ENCODE measurements around the gene CELSR3.

Gene CELSR3

DNA sequence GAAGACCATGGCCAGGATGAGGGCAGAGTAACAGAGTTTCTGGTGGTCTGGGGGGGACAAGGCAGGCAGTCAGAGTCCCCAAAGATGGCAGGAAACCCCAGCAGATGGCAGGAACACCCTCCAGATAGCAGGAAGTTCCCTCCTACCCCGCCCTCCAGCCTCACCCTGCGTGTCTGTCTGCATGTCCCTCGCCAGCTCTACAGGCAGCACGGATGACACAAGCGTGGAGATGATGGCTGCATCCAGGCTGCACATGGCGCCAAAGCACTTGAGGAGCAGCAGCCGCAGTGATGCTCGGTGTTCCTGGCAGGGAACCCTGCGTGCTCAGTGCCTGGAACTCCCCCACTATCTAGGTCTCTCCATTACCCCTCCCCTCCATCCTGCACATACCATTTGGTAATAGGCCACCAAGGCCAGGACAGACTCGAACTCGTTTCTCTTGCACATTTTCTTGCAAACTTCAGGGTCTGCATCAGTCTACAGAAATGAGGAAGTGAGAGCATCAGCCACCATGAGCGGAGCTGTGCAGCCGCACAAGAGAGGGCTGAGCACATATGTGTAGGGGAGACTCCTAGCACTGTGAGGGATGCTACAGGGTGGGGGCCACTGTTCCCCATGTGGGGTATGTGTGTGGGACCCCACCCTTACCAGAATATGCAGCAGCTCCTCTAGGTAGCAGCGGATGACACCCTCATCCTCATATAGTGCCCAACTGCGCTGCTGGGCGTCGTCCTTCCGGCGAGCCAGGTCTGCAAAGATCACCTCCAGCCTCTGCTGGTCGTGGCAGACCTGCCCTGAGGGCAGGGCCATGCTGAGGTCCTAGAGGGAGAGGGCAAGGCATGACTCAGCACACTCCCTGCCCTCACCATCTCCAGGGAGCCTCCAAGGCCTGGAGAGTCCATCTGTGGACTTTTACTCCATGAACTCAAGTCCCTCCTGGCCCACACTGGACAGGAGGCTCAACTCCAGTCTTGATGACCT lies 17.0 kb upstream of the CELSR3 start:
- H3K36me3 ChIP-seq (ENCODE audit: control insufficient read depth, insufficient read depth, low read length): peaks cover 29% of the 10 kb centered on the region
- H3K9me3 ChIP-seq (ENCODE audit: control insufficient read depth, low read length): no peaks in the 10 kb centered on the region
- no peak overlapping the region for H3K4me3 ChIP-seq (ENCODE audit: insufficient read depth, low read depth, low read length, poor library complexity, severe bottlenecking)
- H3K27me3 ChIP-seq (replicated peaks; ENCODE audit: control insufficient read depth, insufficient read depth, low read length, poor library complexity, severe bottlenecking): no peaks in the 10 kb centered on the region
- no peak for DNase-seq
- peaks cover 9% of the 10 kb centered on the region for H3K4me1 ChIP-seq (ENCODE audit: control insufficient read depth, insufficient read depth, low read length, poor library complexity, severe bottlenecking)
- H3K27ac ChIP-seq (ENCODE audit: insufficient read depth, low read length, poor library complexity, severe bottlenecking): no peak overlapping the region

- Histone ChIP-seq H3K27ac (ENCODE audit: insufficient read depth, low read length, poor library complexity, severe bottlenecking) (no peak overlapping the region), H3K4me3 (ENCODE audit: insufficient read depth, low read depth, low read length, poor library complexity, severe bottlenecking) (no peak overlapping the region), H3K36me3 (ENCODE audit: control insufficient read depth, insufficient read depth, low read length) (peaks cover 29% of the 10 kb centered on the region), H3K27me3 (replicated peaks; ENCODE audit: control insufficient read depth, insufficient read depth, low read length, poor library complexity, severe bottlenecking) (no peaks in the 10 kb centered on the region), H3K4me1 (ENCODE audit: control insufficient read depth, insufficient read depth, low read length, poor library complexity, severe bottlenecking) (peaks cover 5% of the 10 kb centered on the region), H3K9me3 (ENCODE audit: control insufficient read depth, low read length) (no peaks in the 10 kb centered on the region)
- DNase-seq: no peak
Measured at GRCh38 chr3:48678566-48679380, 16.1 kb upstream of the CELSR3 start.

GRCh38 chr3:48678056-48678455 lies 15.4 kb upstream of the CELSR3 start:
- Histone ChIP-seq H3K27me3 (replicated peaks; ENCODE audit: control insufficient read depth, insufficient read depth, low read length, poor library complexity, severe bottlenecking) (no peaks in the 10 kb centered on the region), H3K36me3 (ENCODE audit: control insufficient read depth, insufficient read depth, low read length) (peaks cover 29% of the 10 kb centered on the region), H3K27ac (ENCODE audit: insufficient read depth, low read length, poor library complexity, severe bottlenecking) (no peak overlapping the region), H3K9me3 (ENCODE audit: control insufficient read depth, low read length) (no peaks in the 10 kb centered on the region), H3K4me1 (ENCODE audit: control insufficient read depth, insufficient read depth, low read length, poor library complexity, severe bottlenecking) (peaks cover 5% of the 10 kb centered on the region), H3K4me3 (ENCODE audit: insufficient read depth, low read depth, low read length, poor library complexity, severe bottlenecking) (no peak overlapping the region)
- no peak for DNase-seq

DNA sequence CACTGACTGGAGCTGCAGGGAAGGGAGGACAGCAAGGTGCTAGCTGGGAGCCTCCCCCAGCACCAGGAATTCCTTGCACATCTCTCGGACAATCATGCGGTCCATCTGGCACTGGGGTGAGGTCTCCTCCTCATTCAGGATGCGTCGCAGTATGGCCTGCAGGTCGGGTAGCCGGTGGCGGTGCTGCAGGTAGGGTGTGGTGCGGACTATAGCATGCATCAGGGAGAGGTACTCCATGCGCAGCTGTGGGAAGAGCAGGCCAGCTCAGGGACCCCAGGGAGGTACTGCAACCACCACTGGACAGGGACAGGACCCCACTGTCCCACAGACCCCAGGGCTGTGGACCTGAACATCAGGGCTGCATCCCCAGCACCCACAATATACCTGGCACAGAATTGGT lies 11.8 kb upstream of the CELSR3 start:
- DNase-seq: no peak
- H3K36me3 ChIP-seq (ENCODE audit: control insufficient read depth, insufficient read depth, low read length): peaks cover 5% of the 10 kb centered on the region

DNA sequence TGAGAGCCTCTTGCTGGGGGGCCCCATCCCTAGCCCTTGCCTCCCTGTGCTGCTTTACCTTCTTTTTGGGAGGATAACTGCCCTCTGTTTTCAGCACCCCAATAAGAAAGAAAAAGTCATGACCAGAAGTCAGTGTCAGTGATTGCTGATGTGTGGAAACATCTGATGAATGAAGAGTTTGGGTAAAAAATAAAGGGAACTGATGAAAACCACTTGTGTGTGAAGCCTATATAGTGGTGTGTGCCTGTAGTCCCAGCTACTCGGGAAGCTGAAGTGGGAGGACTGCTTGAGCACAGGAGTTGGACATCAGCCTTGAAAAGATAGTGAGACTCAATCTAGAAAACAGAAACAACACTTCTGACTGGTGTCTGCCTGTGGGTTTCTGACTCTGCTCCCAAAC lies 9.8 kb upstream of the CELSR3 start:
- Histone ChIP-seq H3K27me3 (replicated peaks; ENCODE audit: control insufficient read depth, insufficient read depth, low read length, poor library complexity, severe bottlenecking) (no peaks in the 10 kb centered on the region), H3K9me3 (ENCODE audit: control insufficient read depth, low read length) (no peaks in the 10 kb centered on the region), H3K4me3 (ENCODE audit: insufficient read depth, low read depth, low read length, poor library complexity, severe bottlenecking) (no peak overlapping the region), H3K27ac (ENCODE audit: insufficient read depth, low read length, poor library complexity, severe bottlenecking) (no peak overlapping the region), H3K4me1 (ENCODE audit: control insufficient read depth, insufficient read depth, low read length, poor library complexity, severe bottlenecking) (no peaks in the 10 kb centered on the region), H3K36me3 (ENCODE audit: control insufficient read depth, insufficient read depth, low read length) (no peaks in the 10 kb centered on the region)
- no peak for DNase-seq

More for the DNA sequence above, 11.8 kb upstream of the CELSR3 start:
- Histone ChIP-seq H3K4me3 (ENCODE audit: insufficient read depth, low read depth, low read length, poor library complexity, severe bottlenecking) (no peak overlapping the region), H3K4me1 (ENCODE audit: control insufficient read depth, insufficient read depth, low read length, poor library complexity, severe bottlenecking) (peaks cover 3% of the 10 kb centered on the region), H3K27me3 (replicated peaks; ENCODE audit: control insufficient read depth, insufficient read depth, low read length, poor library complexity, severe bottlenecking) (no peaks in the 10 kb centered on the region), H3K27ac (ENCODE audit: insufficient read depth, low read length, poor library complexity, severe bottlenecking) (no peak overlapping the region), H3K9me3 (ENCODE audit: control insufficient read depth, low read length) (no peaks in the 10 kb centered on the region)

DNA sequence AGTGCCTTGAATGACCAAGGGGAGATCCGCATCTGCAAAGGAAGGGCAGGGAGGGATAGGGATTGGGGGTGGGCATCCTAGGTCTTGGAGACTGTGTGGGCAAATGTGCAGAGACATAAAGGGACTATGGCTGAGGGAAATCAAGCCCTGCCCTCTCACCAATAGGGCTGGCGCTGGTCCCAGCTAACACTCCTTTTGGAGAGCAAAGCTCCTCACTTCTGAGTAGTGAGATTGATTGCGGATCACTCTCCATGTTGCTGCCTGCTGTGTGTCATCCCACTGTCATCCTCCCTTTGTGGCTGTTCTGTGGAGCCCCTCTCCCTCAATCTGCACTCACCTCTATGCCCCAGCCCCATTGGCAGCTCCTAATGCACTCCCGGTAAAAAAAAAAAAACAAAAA lies 2.2 kb upstream of the CELSR3 start:
- Histone ChIP-seq H3K4me1 (ENCODE audit: control insufficient read depth, insufficient read depth, low read length, poor library complexity, severe bottlenecking) (peaks cover 25% of the 10 kb centered on the region), H3K27ac (ENCODE audit: insufficient read depth, low read length, poor library complexity, severe bottlenecking) (no peak overlapping the region), H3K9me3 (ENCODE audit: control insufficient read depth, low read length) (no peaks in the 10 kb centered on the region), H3K4me3 (ENCODE audit: insufficient read depth, low read depth, low read length, poor library complexity, severe bottlenecking) (no peak overlapping the region), H3K36me3 (ENCODE audit: control insufficient read depth, insufficient read depth, low read length) (no peaks in the 10 kb centered on the region), H3K27me3 (replicated peaks; ENCODE audit: control insufficient read depth, insufficient read depth, low read length, poor library complexity, severe bottlenecking) (peaks cover 15% of the 10 kb centered on the region)
- DNase-seq: no peak

DNA sequence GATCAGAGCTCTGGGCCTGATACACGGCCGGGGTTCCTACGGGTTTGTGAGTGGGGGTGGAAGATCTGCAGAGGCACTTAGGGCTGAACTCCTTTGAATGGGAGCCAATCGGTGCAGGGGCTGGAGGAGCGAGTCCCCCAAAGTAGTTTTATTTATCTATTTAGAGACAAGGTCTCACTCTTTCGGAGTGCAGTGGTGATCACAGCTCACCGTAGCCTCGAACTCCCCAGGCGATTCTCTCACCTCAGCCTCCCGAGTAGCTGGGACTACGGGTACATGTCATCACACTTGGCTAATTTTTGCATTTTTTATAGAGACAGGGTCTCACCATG lies 1.6 kb upstream of the CELSR3 start:
- H3K36me3 ChIP-seq (ENCODE audit: control insufficient read depth, insufficient read depth, low read length): no peaks in the 10 kb centered on the region
- H3K4me3 ChIP-seq (ENCODE audit: insufficient read depth, low read depth, low read length, poor library complexity, severe bottlenecking): no peak overlapping the region
- peaks cover 15% of the 10 kb centered on the region for H3K27me3 ChIP-seq (replicated peaks; ENCODE audit: control insufficient read depth, insufficient read depth, low read length, poor library complexity, severe bottlenecking)
- no peak for DNase-seq
- H3K9me3 ChIP-seq (ENCODE audit: control insufficient read depth, low read length): no peaks in the 10 kb centered on the region
- H3K27ac ChIP-seq (ENCODE audit: insufficient read depth, low read length, poor library complexity, severe bottlenecking): no peak overlapping the region
- peaks cover 25% of the 10 kb centered on the region for H3K4me1 ChIP-seq (ENCODE audit: control insufficient read depth, insufficient read depth, low read length, poor library complexity, severe bottlenecking)

- Histone ChIP-seq H3K9me3 (ENCODE audit: control insufficient read depth, low read length) (no peaks in the 10 kb centered on the region), H3K27me3 (replicated peaks; ENCODE audit: control insufficient read depth, insufficient read depth, low read length, poor library complexity, severe bottlenecking) (peaks cover 15% of the 10 kb centered on the region), H3K4me3 (ENCODE audit: insufficient read depth, low read depth, low read length, poor library complexity, severe bottlenecking) (peak overlapping the region; percentile 58), H3K36me3 (ENCODE audit: control insufficient read depth, insufficient read depth, low read length) (no peaks in the 10 kb centered on the region), H3K4me1 (ENCODE audit: control insufficient read depth, insufficient read depth, low read length, poor library complexity, severe bottlenecking) (peaks cover 25% of the 10 kb centered on the region), H3K27ac (ENCODE audit: insufficient read depth, low read length, poor library complexity, severe bottlenecking) (peak overlapping the region; percentile 62)
- peak; percentile 75 to 85 (median 78) for DNase-seq
Measured at GRCh38 chr3:48663489-48664312, 1.0 kb upstream of the CELSR3 start.

GRCh38 chr3:48662145-48662752 lies 437 bp downstream of the CELSR3 start:
- Histone ChIP-seq H3K27me3 (replicated peaks; ENCODE audit: control insufficient read depth, insufficient read depth, low read length, poor library complexity, severe bottlenecking) (peaks cover 15% of the 10 kb centered on the region), H3K4me3 (ENCODE audit: insufficient read depth, low read depth, low read length, poor library complexity, severe bottlenecking) (no peak overlapping the region), H3K4me1 (ENCODE audit: control insufficient read depth, insufficient read depth, low read length, poor library complexity, severe bottlenecking) (peaks cover 25% of the 10 kb centered on the region)

More at GRCh38 chr3:48662145-48662752, 437 bp downstream of the CELSR3 start:
- Histone ChIP-seq H3K36me3 (ENCODE audit: control insufficient read depth, insufficient read depth, low read length) (no peaks in the 10 kb centered on the region), H3K9me3 (ENCODE audit: control insufficient read depth, low read length) (no peaks in the 10 kb centered on the region), H3K27ac (ENCODE audit: insufficient read depth, low read length, poor library complexity, severe bottlenecking) (no peak overlapping the region)
- no peak for DNase-seq
